MM.1S (cell line): ENCODE results near the gene FCHO1.

ENCODE experiments used
- DNase-seq: peaks from one replicate; pipeline ENCODE4 v3.0.0-alpha.2; 2015
- H2AFZ ChIP-seq: fragments of 300-600 bp; sonication (generic); 2 replicates; pipeline ENCODE4 v1.6.0; 2016; ENCODE audit warnings: antibody characterized with exemption, low read length
- H3F3A ChIP-seq: fragments of 300-600 bp; sonication (generic); 2 replicates; pipeline ENCODE4 v1.6.1; 2016; ENCODE audit warnings: mild to moderate bottlenecking, antibody characterized with exemption, low read length, moderate library complexity, mixed read lengths; ENCODE audit not compliant: insufficient read depth
- H3K27ac ChIP-seq: fragments of 300-600 bp; sonication (generic); 2 replicates; pipeline ENCODE4 v1.5.1; 2016; ENCODE audit warnings: mild to moderate bottlenecking, low read length
- H3K27me3 ChIP-seq: fragments of 300-600 bp; sonication (generic); replicated peaks from 2 replicates; pipeline ENCODE4 v1.6.0; 2016; ENCODE audit warnings: low read length; ENCODE audit not compliant: insufficient read depth
- H3K36me3 ChIP-seq: fragments of 300-600 bp; sonication (generic); replicated peaks from 2 replicates; pipeline ENCODE4 v1.6.1; 2016; ENCODE audit warnings: mild to moderate bottlenecking, low read length, mixed read lengths; ENCODE audit not compliant: insufficient read depth
- H3K4me1 ChIP-seq: fragments of 300-600 bp; sonication (generic); 2 replicates; pipeline ENCODE4 v1.6.1; 2016; ENCODE audit warnings: low read length, mixed read lengths
- H3K4me2 ChIP-seq: fragments of 300-600 bp; sonication (generic); 2 replicates; pipeline ENCODE4 v1.6.0; 2016; ENCODE audit warnings: low read depth, low read length
- H3K4me3 ChIP-seq: fragments of 300-600 bp; sonication (generic); 2 replicates; pipeline ENCODE4 v1.5.1; 2016; ENCODE audit warnings: low read length, mixed read lengths
- H3K79me2 ChIP-seq: fragments of 300-600 bp; sonication (generic); 2 replicates; pipeline ENCODE4 v1.6.1; 2016; ENCODE audit warnings: mixed run types, low read length, mixed read lengths
- H3K9ac ChIP-seq: fragments of 300-600 bp; sonication (generic); 2 replicates; pipeline ENCODE4 v1.6.1; 2016; ENCODE audit warnings: low read length, mixed read lengths
- H3K9me2 ChIP-seq: fragments of 300-600 bp; sonication (generic); replicated peaks from 2 replicates; pipeline ENCODE4 v1.6.1; 2016; ENCODE audit warnings: mild to moderate bottlenecking, low read length, mixed read lengths; ENCODE audit not compliant: insufficient read depth
- H3K9me3 ChIP-seq: fragments of 300-600 bp; sonication (generic); replicated peaks from 2 replicates; pipeline ENCODE4 v1.6.1; 2016; ENCODE audit warnings: mild to moderate bottlenecking, low read length, mixed read lengths; ENCODE audit not compliant: insufficient read depth
- H4K20me1 ChIP-seq: fragments of 300-600 bp; sonication (generic); 2 replicates; pipeline ENCODE4 v1.6.1; 2016; ENCODE audit warnings: mild to moderate bottlenecking, low read length, moderate library complexity, mixed read lengths; ENCODE audit not compliant: insufficient read depth
- EZH2 ChIP-seq: fragments of 300-600 bp; sonication (generic); optimal IDR thresholded peaks from 2 replicates; pipeline ENCODE3; 2017; ENCODE audit warnings: low read depth, mild to moderate bottlenecking, antibody characterized with exemption, low read length, mixed read lengths
- EZH2phosphoT487 ChIP-seq: fragments of 300-600 bp; sonication (generic); IDR thresholded peaks from 2 replicates; pipeline ENCODE4 v1.6.1; 2018; ENCODE audit warnings: antibody characterized with exemption, low read length
- TF ChIP-seq, protein P1 (sequence below): fragments of 300-600 bp; sonication (generic); IDR thresholded peaks from 2 replicates; pipeline ENCODE4 v1.5.1; 2016; ENCODE audit warnings: antibody characterized with exemption, low read length, mixed read lengths

The FCHO1 gene

DNA sequence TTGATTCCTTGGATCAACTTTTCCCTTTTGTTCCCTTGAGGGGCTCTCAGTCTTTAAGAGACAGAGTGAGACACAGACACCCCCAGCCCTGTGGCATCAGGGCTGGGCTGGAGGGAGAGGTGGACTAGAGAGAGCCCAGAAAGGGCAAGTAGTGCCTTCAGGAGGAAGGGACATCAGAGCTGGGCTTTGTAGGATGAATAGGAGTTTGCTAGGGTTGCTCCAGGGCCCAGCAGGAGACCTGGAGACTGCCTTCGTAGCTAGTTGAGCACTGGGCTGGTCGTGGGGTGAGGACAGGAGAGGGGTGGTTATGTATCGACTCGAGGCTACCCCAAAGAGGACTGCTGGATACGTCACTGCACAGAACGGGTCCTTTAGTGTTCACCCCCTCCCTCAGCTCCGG, 26.6 kb upstream of the FCHO1 start:
- H3K27me3 ChIP-seq: no peaks in the 10 kb centered on the region
- no peak overlapping the region for H3K4me3 ChIP-seq
- H2AFZ ChIP-seq: no peak overlapping the region
- no peak overlapping the region for H3K4me2 ChIP-seq
- H3K9ac ChIP-seq: no peak overlapping the region
- H3K27ac ChIP-seq: no peak overlapping the region
- DNase-seq: no peak
- H3K4me1 ChIP-seq: peaks cover 7% of the 10 kb centered on the region; the same call in 1 of the 2 replicates
- H3K79me2 ChIP-seq: peaks cover 13% of the 10 kb centered on the region
- no peaks in the 10 kb centered on the region for H3K9me3 ChIP-seq
- no peaks in the 10 kb centered on the region for H3K9me2 ChIP-seq
- H3K36me3 ChIP-seq: no peaks in the 10 kb centered on the region
- no peaks in the 10 kb centered on the region for H3F3A ChIP-seq
- no peaks in the 10 kb centered on the region for H4K20me1 ChIP-seq
- TF ChIP-seq EZH2 (no peak), EZH2phosphoT487 (no peak)
- TF ChIP-seq, protein P1, sequence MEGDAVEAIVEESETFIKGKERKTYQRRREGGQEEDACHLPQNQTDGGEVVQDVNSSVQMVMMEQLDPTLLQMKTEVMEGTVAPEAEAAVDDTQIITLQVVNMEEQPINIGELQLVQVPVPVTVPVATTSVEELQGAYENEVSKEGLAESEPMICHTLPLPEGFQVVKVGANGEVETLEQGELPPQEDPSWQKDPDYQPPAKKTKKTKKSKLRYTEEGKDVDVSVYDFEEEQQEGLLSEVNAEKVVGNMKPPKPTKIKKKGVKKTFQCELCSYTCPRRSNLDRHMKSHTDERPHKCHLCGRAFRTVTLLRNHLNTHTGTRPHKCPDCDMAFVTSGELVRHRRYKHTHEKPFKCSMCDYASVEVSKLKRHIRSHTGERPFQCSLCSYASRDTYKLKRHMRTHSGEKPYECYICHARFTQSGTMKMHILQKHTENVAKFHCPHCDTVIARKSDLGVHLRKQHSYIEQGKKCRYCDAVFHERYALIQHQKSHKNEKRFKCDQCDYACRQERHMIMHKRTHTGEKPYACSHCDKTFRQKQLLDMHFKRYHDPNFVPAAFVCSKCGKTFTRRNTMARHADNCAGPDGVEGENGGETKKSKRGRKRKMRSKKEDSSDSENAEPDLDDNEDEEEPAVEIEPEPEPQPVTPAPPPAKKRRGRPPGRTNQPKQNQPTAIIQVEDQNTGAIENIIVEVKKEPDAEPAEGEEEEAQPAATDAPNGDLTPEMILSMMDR: no peak

DNA sequence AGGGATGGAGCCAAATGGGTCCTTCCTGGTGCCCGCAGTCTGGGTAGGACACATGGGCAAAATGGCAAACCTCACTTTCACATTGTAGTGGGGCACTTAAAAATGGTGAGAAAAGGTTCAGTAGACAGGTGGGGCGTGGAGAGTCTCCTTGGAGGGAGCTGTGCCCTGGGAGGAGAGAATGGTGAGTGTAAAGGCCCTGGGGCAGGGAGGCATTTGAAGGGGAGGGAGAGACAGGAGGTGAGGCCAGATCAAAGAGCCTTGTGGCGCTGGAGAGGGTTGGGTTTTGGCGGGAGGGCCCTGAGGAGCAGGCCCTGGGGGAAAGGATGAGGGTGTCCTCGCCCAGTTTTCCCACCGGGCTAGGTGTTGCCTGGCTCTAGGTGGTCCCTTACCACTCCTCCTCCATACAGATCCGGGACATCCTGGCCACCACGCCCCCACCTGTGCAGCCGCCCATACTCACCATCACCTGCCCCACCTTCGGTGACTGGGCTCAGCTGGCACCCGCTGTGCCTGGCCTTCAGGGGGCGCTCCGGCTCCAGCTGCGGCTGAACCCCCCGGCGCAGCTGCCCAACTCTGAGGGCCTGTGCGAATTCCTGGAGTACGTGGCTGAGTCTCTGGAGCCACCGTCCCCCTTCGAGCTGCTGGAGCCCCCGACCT, 25.7 kb upstream of the FCHO1 start:
- Histone ChIP-seq H3K36me3 (no peaks in the 10 kb centered on the region), H3K9me3 (no peaks in the 10 kb centered on the region), H3K4me3 (no peak overlapping the region), H3F3A (no peaks in the 10 kb centered on the region), H2AFZ (no peak overlapping the region), H3K27ac (no peak overlapping the region), H3K79me2 (peaks cover 4% of the 10 kb centered on the region), H3K9me2 (no peaks in the 10 kb centered on the region), H3K27me3 (no peaks in the 10 kb centered on the region), H3K4me1 (peaks cover under 1% of the 10 kb centered on the region; the same call in 1 of the 2 replicates), H3K9ac (no peak overlapping the region), H3K4me2 (no peak overlapping the region), H4K20me1 (no peaks in the 10 kb centered on the region)
- TF ChIP-seq, protein P1: peak; percentile 28
- TF ChIP-seq EZH2: no peak
- DNase-seq: no peak

DNA sequence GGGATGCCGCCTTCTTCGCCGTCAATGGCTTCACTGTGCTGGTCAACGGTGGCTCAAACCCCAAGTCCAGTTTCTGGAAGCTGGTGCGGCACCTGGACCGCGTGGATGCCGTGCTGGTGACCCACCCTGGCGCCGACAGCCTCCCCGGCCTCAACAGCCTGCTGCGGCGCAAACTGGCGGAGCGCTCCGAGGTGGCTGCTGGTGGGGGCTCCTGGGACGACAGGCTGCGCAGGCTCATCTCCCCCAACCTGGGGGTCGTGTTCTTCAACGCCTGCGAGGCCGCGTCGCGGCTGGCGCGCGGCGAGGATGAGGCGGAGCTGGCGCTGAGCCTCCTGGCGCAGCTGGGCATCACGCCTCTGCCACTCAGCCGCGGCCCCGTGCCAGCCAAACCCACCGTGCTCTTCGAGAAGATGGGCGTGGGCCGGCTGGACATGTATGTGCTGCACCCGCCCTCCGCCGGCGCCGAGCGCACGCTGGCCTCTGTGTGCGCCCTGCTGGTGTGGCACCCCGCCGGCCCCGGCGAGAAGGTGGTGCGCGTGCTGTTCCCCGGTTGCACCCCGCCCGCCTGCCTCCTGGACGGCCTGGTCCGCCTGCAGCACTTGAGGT, 25.0 kb upstream of the FCHO1 start:
- no peaks in the 10 kb centered on the region for H3K9me2 ChIP-seq
- H3K27ac ChIP-seq: no peak overlapping the region
- no peaks in the 10 kb centered on the region for H3K36me3 ChIP-seq
- H3K4me1 ChIP-seq: no peaks in the 10 kb centered on the region
- H4K20me1 ChIP-seq: no peaks in the 10 kb centered on the region
- H3K79me2 ChIP-seq: no peaks in the 10 kb centered on the region; the same call in 1 of the 2 replicates
- H2AFZ ChIP-seq: no peak overlapping the region
- no peaks in the 10 kb centered on the region for H3F3A ChIP-seq
- no peak overlapping the region for H3K9ac ChIP-seq
- no peak overlapping the region for H3K4me2 ChIP-seq
- DNase-seq: no peak
- H3K4me3 ChIP-seq: no peak overlapping the region
- no peaks in the 10 kb centered on the region for H3K27me3 ChIP-seq
- TF ChIP-seq EZH2: no peak
- TF ChIP-seq, protein P1: no peak
- no peak for TF ChIP-seq EZH2phosphoT487
- H3K9me3 ChIP-seq: no peaks in the 10 kb centered on the region
